ENCODE data around the gene AK1. TPM values are rescaled to one million over a fixed set of nuclear protein-coding genes. Genes with fewer than 3 reads are reported as not detected.

Gene AK1
- total and polyA plus RNA-seq, 2 of the 8 experiments (the other 6 are each of a cell fraction or from before 2014, with no cell fraction given): 37.9 to 39.2 TPM

DNA sequence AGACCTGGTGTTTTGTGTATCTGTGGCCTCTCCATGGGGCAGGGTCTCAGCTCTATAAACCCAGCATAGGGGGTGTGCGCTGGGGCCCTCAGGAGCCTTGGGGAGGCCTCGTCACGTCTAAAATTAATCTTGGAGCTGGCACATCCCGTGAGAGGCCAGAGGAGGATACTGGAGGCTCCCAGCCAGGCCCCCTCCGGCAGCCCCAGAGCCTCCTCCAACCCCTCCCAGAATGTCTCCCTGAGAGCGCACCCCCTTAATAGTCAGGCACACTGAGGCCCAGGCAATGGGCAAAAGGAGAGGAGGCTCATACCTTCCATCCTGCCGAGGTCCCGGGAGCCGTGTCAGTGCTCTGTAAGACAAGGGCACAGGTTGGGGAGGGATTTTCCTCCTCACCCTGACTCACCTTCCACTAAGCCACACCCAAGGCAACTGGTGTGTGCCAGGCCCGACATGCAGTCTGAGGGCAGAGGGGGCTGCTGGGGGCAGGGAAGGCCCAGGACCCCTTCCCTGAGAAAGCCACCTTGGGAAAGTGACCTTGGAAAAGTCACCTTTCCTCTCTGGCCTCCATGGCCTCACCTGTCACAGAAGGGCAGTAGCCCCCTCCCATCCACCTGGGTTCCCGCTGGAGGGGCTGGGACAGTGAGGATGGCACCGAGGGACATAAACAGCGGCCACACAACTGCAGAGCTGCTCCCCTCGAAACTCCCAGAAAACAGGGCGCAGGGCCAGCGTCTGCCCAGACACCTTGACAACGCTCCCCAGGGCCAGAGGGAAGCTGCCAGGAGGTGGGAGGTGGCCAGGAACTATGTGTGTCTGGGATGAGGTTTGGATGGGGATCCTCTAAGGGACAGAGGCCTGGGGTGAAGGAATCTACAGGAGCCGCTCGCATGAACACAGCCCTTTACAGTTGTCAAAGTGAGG lies 2.9 kb downstream of the AK1 start (continued):
- TF ChIP-seq USF2 (IDR thresholded peaks at IDR 0.05; ENCODE audit: low read length): no peak

Measured in H1 (cell line).